Left lung (tissue), 10 donors: Measurements from ENCODE around the gene ATXN10. TPM values are rescaled to one million over a fixed set of nuclear protein-coding genes. Genes with fewer than 3 reads are reported as not detected.

ENCODE experiments used
- ATAC-seq: fragments of 200-7000 bp; cut with Tn5 transposase; one replicate; pipeline ENCODE4 v1.9.1; 2020; ENCODE audit warnings: moderate library complexity
- DNase-seq, 4 donors: peaks; one replicate each; pipeline ENCODE4 v3.0.0-alpha.2; 2013 to 2020
- H3K27ac ChIP-seq, 2 donors: fragments of 200-600 bp; sonication (generic) in 1 of 2; one replicate each; pipeline versions ENCODE4 v1.5.0 to v1.8.0; 2020 to 2021
- H3K27me3 ChIP-seq, 2 donors: fragments of 200-600 bp; sonication (generic) in 1 of 2; one replicate each; pipeline versions ENCODE4 v1.5.0 to v1.8.0; 2020 to 2021
- H3K36me3 ChIP-seq, 2 donors: fragments of 200-600 bp; sonication (generic) in 1 of 2; one replicate each; pipeline versions ENCODE4 v1.5.0 to v1.8.0; 2020 to 2021
- H3K4me1 ChIP-seq, 2 donors: fragments of 200-600 bp; one replicate each; pipeline ENCODE4 v1.8.0; 2021
- H3K4me3 ChIP-seq, 2 donors: fragments of 200-600 bp; sonication (generic) in 1 of 2; one replicate each; pipeline versions ENCODE4 v1.5.0 to v1.8.0; 2020 to 2021; ENCODE audit warnings: mild to moderate bottlenecking in 1 of 2
- H3K9me3 ChIP-seq, 2 donors: fragments of 200-600 bp; sonication (generic) in 1 of 2; one replicate each; pipeline versions ENCODE4 v1.5.0 to v1.8.0; 2020 to 2021
- CTCF ChIP-seq, 2 donors: fragments of 200-600 bp; sonication (generic) in 1 of 2; IDR thresholded peaks; one replicate each; pipeline versions ENCODE4 v1.5.0 to v1.8.0; 2021; ENCODE audit warnings: antibody characterized with exemption in 2 of 2
- intact Hi-C, 2 donors: fragments of 100-400 bp; cut with DNase I; formaldehyde crosslinking; loops; one replicate each; pipeline versions ENCODE4 v1.11.2 to v1.14.2; 2022
- polyA plus RNA-seq, 6 donors: library from polyadenylated mRNA; unstranded; fragments of 120-200 nt; gene quantifications; one replicate each; pipeline ENCODE4 v1.2.1, GENCODE V29; 2013; ENCODE audit not compliant: insufficient read length in 6 of 6
- total RNA-seq, 2 donors: library from RNA; stranded (reverse); fragmentation: NEBNext Ultra II Directional; extraction: Animal tissue kit (Norgen Biotek cat#: 25700); gene quantifications; one replicate each; pipeline ENCODE4 v1.2.1, GENCODE V29; 2021
- donor health status: DM: no; HTN: yes; CAD: no.
- donor health status: DM: no; HTN: no; CAD: no.

ATXN10 gene
- total and polyA plus RNA-seq, 8 donors, result 117 to 281 (median 237) TPM

- ATAC-seq (no peak), DNase-seq (no peak)
- intact Hi-C loops, result no loop called here
- Histone ChIP-seq H3K9me3 (no peaks in the 10 kb centered on the region), H3K4me1 (no peaks in the 10 kb centered on the region), H3K27ac (no peak overlapping the region), H3K4me3 (no peak overlapping the region), H3K27me3 (no peaks in the 10 kb centered on the region), H3K36me3 (peaks cover 0 to 26% of the 10 kb centered on the region in 2 donors)
- TF ChIP-seq CTCF (IDR thresholded peaks at IDR 0.05), result no peak
These were observed 145.1 kb downstream of the ATXN10 start for GRCh38 chr22:45816776-45817175.

DNA sequence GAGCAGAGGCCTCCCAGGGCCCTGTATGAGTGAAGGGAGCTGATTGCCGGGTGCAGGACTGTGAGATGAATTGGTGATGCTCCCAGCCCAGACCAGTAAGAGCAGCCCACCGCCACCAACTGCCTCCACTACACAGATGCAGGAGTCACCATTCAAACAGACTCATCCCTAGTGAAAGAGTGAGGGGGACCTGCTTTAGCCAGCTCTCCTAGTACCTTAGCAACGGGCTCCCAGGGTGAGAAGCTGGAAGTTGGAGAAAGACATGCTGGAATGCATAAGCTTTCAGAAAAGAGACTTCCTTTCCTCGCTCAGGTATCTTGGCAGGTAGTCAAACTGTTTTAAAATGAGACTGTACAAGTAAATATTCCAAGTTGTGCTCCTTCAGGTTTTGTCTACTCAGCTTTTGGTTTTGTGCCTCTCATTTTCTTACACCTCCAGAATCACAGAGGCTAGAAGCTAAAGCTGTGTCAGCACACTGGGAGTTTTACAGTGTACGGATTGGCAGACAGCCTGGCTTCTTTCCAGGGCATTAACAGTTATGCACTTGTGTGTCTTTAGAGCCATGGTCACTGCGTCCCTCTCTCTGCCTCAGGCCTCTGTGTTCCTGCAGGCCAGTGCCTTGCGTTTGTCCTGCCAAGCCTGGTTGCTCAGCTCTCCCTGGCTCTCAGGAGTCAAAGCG lies 146.2 kb downstream of the ATXN10 start:
- Histone ChIP-seq H3K9me3 (no peaks in the 10 kb centered on the region), H3K27me3 (no peaks in the 10 kb centered on the region), H3K27ac (no peak overlapping the region), H3K36me3 (peaks cover 0 to 24% of the 10 kb centered on the region in 2 donors), H3K4me1 (no peaks in the 10 kb centered on the region), H3K4me3 (no peak overlapping the region)
- TF ChIP-seq CTCF (IDR thresholded peaks at IDR 0.05), result no peak
- DNase-seq, result peak in 2 of 4 donors; percentile 42 to 74
- peak; percentile 91 for ATAC-seq
- intact Hi-C loops, result no loop called here

GRCh38 chr22:45818424-45819085 lies 146.9 kb downstream of the ATXN10 start:
- Histone ChIP-seq H3K27ac (no peak overlapping the region), H3K36me3 (peaks cover 0 to 24% of the 10 kb centered on the region in 2 donors), H3K27me3 (no peaks in the 10 kb centered on the region), H3K4me3 (no peak overlapping the region), H3K9me3 (no peaks in the 10 kb centered on the region), H3K4me1 (no peaks in the 10 kb centered on the region)
- ATAC-seq (no peak), DNase-seq (no peak)
- intact Hi-C loops, result no loop called here
- no peak for TF ChIP-seq CTCF (IDR thresholded peaks at IDR 0.05)

DNA sequence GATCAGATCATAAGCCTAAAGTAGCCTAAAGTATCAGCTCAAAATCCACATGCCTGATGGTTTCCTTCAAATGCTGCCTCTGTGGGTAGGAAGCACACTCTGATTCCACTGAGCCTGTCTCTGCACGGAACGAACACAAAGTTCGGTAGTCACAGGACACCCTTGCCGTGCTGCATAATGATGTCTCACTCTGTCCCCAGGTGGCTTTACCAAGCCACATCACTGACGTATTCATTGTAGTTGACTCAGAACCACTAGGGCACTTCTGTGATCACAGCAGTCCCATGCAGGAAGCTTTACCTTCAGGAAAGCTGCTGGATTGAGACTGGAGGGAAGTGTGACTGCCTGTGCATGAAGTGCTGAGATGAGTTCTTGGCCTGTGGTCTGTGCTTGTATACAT lies 147.7 kb downstream of the ATXN10 start:
- H3K36me3 ChIP-seq, result peaks cover 0 to 24% of the 10 kb centered on the region in 2 donors
- DNase-seq (no peak), ATAC-seq (no peak)
- H3K4me3 ChIP-seq, result no peak overlapping the region
- no peaks in the 10 kb centered on the region for H3K4me1 ChIP-seq
- TF ChIP-seq CTCF (IDR thresholded peaks at IDR 0.05), result no peak
- no peaks in the 10 kb centered on the region for H3K27me3 ChIP-seq
- H3K27ac ChIP-seq, result no peak overlapping the region
- intact Hi-C loops, result no loop called here
- no peaks in the 10 kb centered on the region for H3K9me3 ChIP-seq

- no peak overlapping the region for H3K4me3 ChIP-seq
- H3K36me3 ChIP-seq, result peaks cover 0 to 8% of the 10 kb centered on the region in 2 donors
- no peak for DNase-seq
- intact Hi-C loops, result no loop called here
- no peaks in the 10 kb centered on the region for H3K27me3 ChIP-seq
- TF ChIP-seq CTCF (IDR thresholded peaks at IDR 0.05), result no peak
- no peak overlapping the region for H3K27ac ChIP-seq
- no peak for ATAC-seq
- no peaks in the 10 kb centered on the region for H3K4me1 ChIP-seq
- no peaks in the 10 kb centered on the region for H3K9me3 ChIP-seq
These were observed 151.7 kb downstream of the ATXN10 start for GRCh38 chr22:45823336-45823735.
